SU-DHL-6 (cell line): ENCODE measurements around the gene LSM14B.

ENCODE experiments used
- EZH2phosphoT487 ChIP-seq: fragments of 200-600 bp; sonication (generic), shearing (Covaris generic); conservative IDR thresholded peaks from 2 replicates; pipeline ENCODE4 v1.6.1; 2018; ENCODE audit warnings: mild to moderate bottlenecking, antibody characterized with exemption, low read length, moderate library complexity, mixed read lengths
- TF ChIP-seq, protein P1 (sequence below): fragments of 200-600 bp; sonication (generic); IDR thresholded peaks from one replicate; pipeline ENCODE4 v1.5.1; 2017; ENCODE audit warnings: antibody characterized with exemption, mild to moderate bottlenecking, low read length, moderate library complexity; ENCODE audit not compliant: insufficient read depth, poor library complexity, severe bottlenecking

DNA sequence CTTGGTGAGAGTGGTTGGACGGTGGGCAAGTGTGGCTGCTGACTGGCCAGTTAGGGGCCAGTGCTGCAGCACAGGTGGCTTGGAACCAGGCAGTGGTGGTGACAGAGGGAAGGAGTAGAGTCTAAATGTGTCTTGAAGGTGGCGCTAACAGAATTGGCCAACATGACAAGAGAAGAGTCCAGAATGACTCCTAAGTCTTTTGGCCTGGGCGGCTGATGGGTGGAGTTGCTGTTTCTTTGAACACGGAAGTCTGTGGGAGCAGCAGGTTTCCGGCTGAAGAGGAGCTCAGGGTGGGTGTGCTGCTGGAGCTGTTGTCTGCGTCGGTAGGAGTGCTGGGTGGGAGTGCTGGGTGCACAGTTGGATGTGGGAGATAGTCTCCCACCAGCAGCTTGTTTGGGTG, 10.1 kb downstream of the LSM14B start:
- TF ChIP-seq, protein P1, sequence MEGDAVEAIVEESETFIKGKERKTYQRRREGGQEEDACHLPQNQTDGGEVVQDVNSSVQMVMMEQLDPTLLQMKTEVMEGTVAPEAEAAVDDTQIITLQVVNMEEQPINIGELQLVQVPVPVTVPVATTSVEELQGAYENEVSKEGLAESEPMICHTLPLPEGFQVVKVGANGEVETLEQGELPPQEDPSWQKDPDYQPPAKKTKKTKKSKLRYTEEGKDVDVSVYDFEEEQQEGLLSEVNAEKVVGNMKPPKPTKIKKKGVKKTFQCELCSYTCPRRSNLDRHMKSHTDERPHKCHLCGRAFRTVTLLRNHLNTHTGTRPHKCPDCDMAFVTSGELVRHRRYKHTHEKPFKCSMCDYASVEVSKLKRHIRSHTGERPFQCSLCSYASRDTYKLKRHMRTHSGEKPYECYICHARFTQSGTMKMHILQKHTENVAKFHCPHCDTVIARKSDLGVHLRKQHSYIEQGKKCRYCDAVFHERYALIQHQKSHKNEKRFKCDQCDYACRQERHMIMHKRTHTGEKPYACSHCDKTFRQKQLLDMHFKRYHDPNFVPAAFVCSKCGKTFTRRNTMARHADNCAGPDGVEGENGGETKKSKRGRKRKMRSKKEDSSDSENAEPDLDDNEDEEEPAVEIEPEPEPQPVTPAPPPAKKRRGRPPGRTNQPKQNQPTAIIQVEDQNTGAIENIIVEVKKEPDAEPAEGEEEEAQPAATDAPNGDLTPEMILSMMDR, result no peak
- TF ChIP-seq EZH2phosphoT487, result no peak
